H1 (cell line): ENCODE data around the gene AGBL4. TPM values are rescaled to one million over a fixed set of nuclear protein-coding genes. Genes with fewer than 3 reads are reported as not detected.

Source experiments
- CTCF ChIA-PET: fragments of 300-600 bp; sonication (Branson Sonifier 250); formaldehyde crosslinking; loops from one replicate; lab custom pipeline; 2021; ENCODE audit not compliant: partially characterized antibody; lab: Charles Lee
- POLR2A ChIA-PET: fragments of 300-600 bp; sonication (Branson Sonifier 250); formaldehyde crosslinking; loops from one replicate; lab custom pipeline; 2021; ENCODE audit warnings: inconsistent platforms; ENCODE audit not compliant: partially characterized antibody; lab: Charles Lee
- DNase-seq, 2 experiments: peaks; one replicate each; pipeline versions ENCODE4 v3.0.0 to v3.0.0-alpha.2; 2010 to 2022; ENCODE audit warnings: low spot score in 2 of 2, low read depth in 1 of 2, mixed read lengths in 1 of 2
- FAIRE-seq: peaks from 2 replicates; lab custom pipeline; 2011; peaks lifted over from hg19 to GRCh38; lab: Jason Lieb, UNC
- H2AFZ ChIP-seq: 2 replicates; pipeline ENCODE4 v1.8.1; 2012; ENCODE audit warnings: low read length, inconsistent platforms
- H2AK5ac ChIP-seq: 2 replicates; pipeline ENCODE4 v1.6.1; 2013; ENCODE audit warnings: low read depth, low read length
- H2BK120ac ChIP-seq: replicated peaks from 2 replicates; pipeline ENCODE3; 2013; ENCODE audit warnings: low read depth, low read length, inconsistent platforms
- H2BK12ac ChIP-seq: 2 replicates; pipeline ENCODE4 v1.6.1; 2013; ENCODE audit warnings: low read depth, low read length
- H2BK15ac ChIP-seq: 2 replicates; pipeline ENCODE4 v1.6.1; 2013; ENCODE audit warnings: low read length
- H2BK20ac ChIP-seq: 2 replicates; pipeline ENCODE4 v1.6.1; 2013; ENCODE audit warnings: low read length
- H2BK5ac ChIP-seq: 2 replicates; pipeline ENCODE4 v1.6.1; 2013; ENCODE audit warnings: low read depth, low read length
- H3K14ac ChIP-seq: 2 replicates; pipeline ENCODE4 v1.6.1; 2013; ENCODE audit warnings: inconsistent platforms; ENCODE audit not compliant: insufficient read length
- H3K18ac ChIP-seq: 2 replicates; pipeline ENCODE4 v1.6.1; 2013; ENCODE audit warnings: low read length; ENCODE audit errors: extremely low read depth
- H3K23ac ChIP-seq: 2 replicates; pipeline ENCODE4 v1.6.1; 2013; ENCODE audit warnings: inconsistent platforms; ENCODE audit not compliant: insufficient read length
- H3K23me2 ChIP-seq: 2 replicates; pipeline ENCODE4 v1.6.1; 2013; ENCODE audit warnings: low read depth, low read length
- H3K27ac ChIP-seq: 2 replicates; pipeline ENCODE4 v1.6.1; 2011; ENCODE audit warnings: low read depth, low read length, inconsistent platforms
- H3K27me3 ChIP-seq, 4 experiments: replicated peaks in 1 of 4; 1 replicate in 1 of 4; 2 replicates in 3 of 4; pipeline versions ENCODE4 v1.6.1 to v1.8.1; 2011 to 2013; ENCODE audit warnings: low read length in 3 of 4, mild to moderate bottlenecking in 3 of 4, inconsistent platforms in 2 of 4, mixed read lengths in 2 of 4, moderate library complexity in 1 of 4; ENCODE audit not compliant: control insufficient read depth in 3 of 4, insufficient read depth in 3 of 4; ENCODE audit errors: extremely low read depth in 1 of 4
- H3K36me3 ChIP-seq, 4 experiments: 2 replicates each; pipeline versions ENCODE4 v1.6.1 to v1.8.1; 2011 to 2013; ENCODE audit warnings: mild to moderate bottlenecking in 4 of 4, low read length in 3 of 4, moderate library complexity in 2 of 4, control low read depth in 1 of 4, inconsistent platforms in 1 of 4; ENCODE audit not compliant: insufficient read depth in 4 of 4, control insufficient read depth in 2 of 4
- H3K4ac ChIP-seq: replicated peaks from 2 replicates; pipeline ENCODE3; 2013; ENCODE audit warnings: low read length, low read depth, mixed read lengths, inconsistent platforms; ENCODE audit not compliant: insufficient read length
- H3K4me1 ChIP-seq, 4 experiments: replicated peaks in 1 of 4; 1 replicate in 1 of 4; 2 replicates in 3 of 4; pipeline versions ENCODE4 v1.6.1 to v1.8.1; 2011 to 2013; ENCODE audit warnings: low read length in 3 of 4, inconsistent platforms in 2 of 4, mixed read lengths in 1 of 4; ENCODE audit not compliant: insufficient read depth in 4 of 4, control insufficient read depth in 3 of 4
- H3K4me2 ChIP-seq, 2 experiments: 2 replicates each; pipeline versions ENCODE4 v1.6.1 to v1.8.1; 2011 to 2013; ENCODE audit warnings: low read depth in 2 of 2, low read length in 2 of 2, control low read depth in 1 of 2, inconsistent platforms in 1 of 2, mild to moderate bottlenecking in 1 of 2; ENCODE audit not compliant: insufficient read depth in 1 of 2
- H3K4me3 ChIP-seq, 4 experiments: fragments of 200-600, 300-600 bp in 1 of 4; sonication (generic), shearing (Covaris generic), sonication (Bioruptor Twin) in 1 of 4; 2 replicates each; pipeline versions ENCODE4 v1.5.1 to v1.8.1; 2011 to 2016; ENCODE audit warnings: low read length in 4 of 4, low read depth in 3 of 4, control low read depth in 2 of 4, inconsistent platforms in 2 of 4, mild to moderate bottlenecking in 2 of 4, mixed read lengths in 1 of 4, moderate library complexity in 1 of 4; ENCODE audit not compliant: insufficient read depth in 2 of 4; ENCODE audit errors: extremely low read depth in 1 of 4
- H3K56ac ChIP-seq: replicated peaks from 2 replicates; pipeline ENCODE3; 2013; ENCODE audit warnings: low read depth, mild to moderate bottlenecking, mixed read lengths, low read length, inconsistent platforms; ENCODE audit not compliant: insufficient read length
- H3K79me1 ChIP-seq: 2 replicates; pipeline ENCODE4 v1.6.1; 2013; ENCODE audit warnings: low read depth, low read length, control low read depth
- H3K79me2 ChIP-seq, 2 experiments: 2 replicates each; pipeline versions ENCODE4 v1.6.1 to v1.8.1; 2012 to 2013; ENCODE audit warnings: low read length in 2 of 2, mild to moderate bottlenecking in 2 of 2, inconsistent platforms in 1 of 2; ENCODE audit not compliant: insufficient read depth in 2 of 2, control insufficient read depth in 1 of 2
- H3K9ac ChIP-seq, 4 experiments: replicated peaks in 1 of 4; 1 replicate in 1 of 4; 2 replicates in 3 of 4; pipeline versions ENCODE4 v1.6.1 to v1.8.1; 2011 to 2013; ENCODE audit warnings: low read depth in 3 of 4, low read length in 3 of 4, control low read depth in 2 of 4, mild to moderate bottlenecking in 2 of 4, moderate library complexity in 2 of 4, inconsistent platforms in 1 of 4; ENCODE audit errors: extremely low read depth in 1 of 4
- H3K9me3 ChIP-seq, 2 experiments: 2 replicates each; pipeline versions ENCODE4 v1.6.1 to v1.8.1; 2012 to 2013; ENCODE audit warnings: mild to moderate bottlenecking in 2 of 2, moderate library complexity in 2 of 2, control low read depth in 1 of 2, inconsistent platforms in 1 of 2, low read depth in 1 of 2, low read length in 1 of 2, mixed read lengths in 1 of 2; ENCODE audit not compliant: insufficient read depth in 2 of 2
- H4K20me1 ChIP-seq, 2 experiments: replicated peaks in 1 of 2; 2 replicates each; pipeline versions ENCODE3 to v1.8.1; 2011 to 2013; ENCODE audit warnings: inconsistent platforms in 2 of 2, low read length in 2 of 2, mild to moderate bottlenecking in 1 of 2; ENCODE audit not compliant: insufficient read depth in 2 of 2, control insufficient read depth in 1 of 2
- H4K5ac ChIP-seq: 2 replicates; pipeline ENCODE4 v1.6.1; 2013; ENCODE audit warnings: low read length, low read depth, mixed read lengths, inconsistent platforms; ENCODE audit not compliant: insufficient read length
- H4K8ac ChIP-seq: 2 replicates; pipeline ENCODE4 v1.8.0; 2013; ENCODE audit warnings: mild to moderate bottlenecking, moderate library complexity, low read length, inconsistent platforms; ENCODE audit not compliant: insufficient read depth; ENCODE audit errors: extremely low read depth
- H4K91ac ChIP-seq: replicated peaks from 2 replicates; pipeline ENCODE3; 2013; ENCODE audit warnings: low read length, mixed read lengths, inconsistent platforms; ENCODE audit not compliant: insufficient read length
- E2F6 ChIP-seq: IDR thresholded peaks from 2 replicates; pipeline ENCODE4 v1.6.1; 2012; ENCODE audit warnings: inconsistent platforms
- GABPA ChIP-seq: IDR thresholded peaks from 2 replicates; pipeline ENCODE4 v1.6.1; 2011; ENCODE audit warnings: mild to moderate bottlenecking, low read length, moderate library complexity, borderline replicate concordance; ENCODE audit not compliant: insufficient read depth
- NANOG ChIP-seq: IDR thresholded peaks from 2 replicates; pipeline ENCODE4 v1.6.1; 2011; ENCODE audit warnings: low read length, low read depth, mild to moderate bottlenecking, inconsistent platforms; ENCODE audit not compliant: insufficient read depth, poor library complexity, severe bottlenecking
- SP2 ChIP-seq: IDR thresholded peaks from 2 replicates; pipeline ENCODE4 v1.6.1; 2012; ENCODE audit warnings: mild to moderate bottlenecking, low read length, inconsistent platforms
- TAF7 ChIP-seq: optimal IDR thresholded peaks from 2 replicates; pipeline ENCODE3; 2011; ENCODE audit warnings: low read depth, mild to moderate bottlenecking, inconsistent platforms, low read length, moderate library complexity, borderline replicate concordance
- WGBS, 2 experiments: shearing (Covaris generic) in 1 of 2; methylation state at CpG; one replicate each; pipeline versions ENCODE4 v1.1.6 to v1.1.7; 2013 to 2015; ENCODE audit warnings: low lambda C conversion rate in 2 of 2, mixed read lengths in 2 of 2, inconsistent platforms in 1 of 2, low coverage in 1 of 2, missing lambda C conversion rate in 1 of 2; ENCODE audit not compliant: insufficient replicate concordance in 2 of 2, insufficient coverage in 1 of 2, insufficient read length in 1 of 2; ENCODE audit errors: extremely low coverage in 1 of 2, missing lambda C conversion rate in 1 of 2; 5-methylcytosine and 5-hydroxymethylcytosine counted together
- polyA plus RNA-seq, 7 experiments: library from polyadenylated mRNA; depleted of rRNA in 3 of 7; stranded (reverse) in 5 of 7; unstranded in 2 of 7; fragments of >200 nt in 5 of 7; fragments of 200-250 nt in 2 of 7; gene quantifications; 1 replicate in 5 of 7; 2 replicates in 1 of 7; 4 replicates in 1 of 7; pipeline versions ENCODE4 v1.2.1 to v1.2.3, GENCODE V29; 2011 to 2013; ENCODE audit warnings: missing spikeins in 2 of 7, mixed read lengths in 2 of 7
- total RNA-seq: library from RNA; stranded (reverse); fragmentation: NEBNext Ultra II Directional; extraction: Animal tissue kit (Norgen Biotek cat#: 25700); gene quantifications from 2 replicates; pipeline ENCODE4 v1.2.1, GENCODE V29; 2021

Gene AGBL4
- total and polyA plus RNA-seq, 2 of the 8 experiments (the other 6 are each of a cell fraction or from before 2014, with no cell fraction given): 0.41 to 0.45 TPM

- H3K9me3 ChIP-seq: peaks cover 49 to 68% of the 10 kb centered on the region in 2 experiments
- CTCF ChIA-PET: no interaction called here
Measured at GRCh38 chr1:50060279-50060678, 36.5 kb upstream of the AGBL4 start.

More at GRCh38 chr1:50060279-50060678, 36.5 kb upstream of the AGBL4 start:
- H2BK20ac ChIP-seq: no peak overlapping the region
- no peaks in the 10 kb centered on the region for H3K4me1 ChIP-seq
- no peak overlapping the region for H2AFZ ChIP-seq
- no peak overlapping the region for H3K18ac ChIP-seq
- no peak overlapping the region for H4K91ac ChIP-seq
- no peak overlapping the region for H3K23ac ChIP-seq
- no peak for DNase-seq
- no peak overlapping the region for H3K14ac ChIP-seq
- no peak overlapping the region for H3K56ac ChIP-seq
- no peak overlapping the region for H4K8ac ChIP-seq
- no peaks in the 10 kb centered on the region for H3K27me3 ChIP-seq
- FAIRE-seq: no peak
- H3K9ac ChIP-seq: no peak overlapping the region
- no peak overlapping the region for H3K4me3 ChIP-seq
- no peaks in the 10 kb centered on the region for H3K36me3 ChIP-seq
- H3K4ac ChIP-seq: no peak overlapping the region
- TF ChIP-seq SP2 (no peak), GABPA (no peak), TAF7 (no peak), NANOG (no peak), E2F6 (no peak)
- no peak overlapping the region for H4K5ac ChIP-seq
- H2BK5ac ChIP-seq: no peak overlapping the region
- H3K27ac ChIP-seq: no peak overlapping the region
- no peak overlapping the region for H2BK12ac ChIP-seq
- 81% methylated on average over 3 of the region's 3 CpGs; no CpG with 5 or more reads in 1 of the 2 experiments for WGBS, 2 experiments
- H4K20me1 ChIP-seq: no peaks in the 10 kb centered on the region
- no peak overlapping the region for H2BK15ac ChIP-seq
- H3K4me2 ChIP-seq: no peak overlapping the region
- no peak overlapping the region for H2BK120ac ChIP-seq
- no peak overlapping the region for H2AK5ac ChIP-seq
- H3K79me2 ChIP-seq: no peaks in the 10 kb centered on the region
- no peaks in the 10 kb centered on the region for H3K79me1 ChIP-seq
- H3K23me2 ChIP-seq: no peaks in the 10 kb centered on the region
- POLR2A ChIA-PET: no interaction called here
